Thoracic aorta (tissue), 2 donors: ENCODE results near the gene TLE7. TPM values are rescaled to one million over a fixed set of nuclear protein-coding genes. Genes with fewer than 3 reads are reported as not detected.

Experiments used
- ATAC-seq: fragments of 150-250 bp; one replicate; pipeline ENCODE4 v1.8.0; 2017; ENCODE audit warnings: low read depth; ENCODE audit not compliant: insufficient number of reproducible peaks, low FRiP score
- DNase-seq: peaks from one replicate; pipeline ENCODE4 v3.0.0-alpha.2; 2020; ENCODE audit warnings: low spot score
- H3K27ac ChIP-seq, 2 donors: fragments of 200-600 bp; sonication (generic); 1 replicate in 1 of 2; 2 replicates in 1 of 2; pipeline ENCODE4 v1.5.1; 2016; ENCODE audit warnings: mild to moderate bottlenecking in 2 of 2, moderate library complexity in 2 of 2
- H3K27me3 ChIP-seq: fragments of 200-600 bp; sonication (generic); replicated peaks from 2 replicates; pipeline ENCODE4 v1.6.0; 2016; ENCODE audit warnings: mild to moderate bottlenecking; ENCODE audit not compliant: insufficient read depth
- H3K36me3 ChIP-seq: fragments of 200-600 bp; sonication (generic); one replicate; pipeline ENCODE4 v1.5.1; 2016
- H3K4me1 ChIP-seq, 2 donors: fragments of 200-600 bp; sonication (generic); 1 replicate in 1 of 2; 2 replicates in 1 of 2; pipeline versions ENCODE4 v1.5.1 to v1.6.0; 2016; ENCODE audit warnings: low read depth in 2 of 2, mild to moderate bottlenecking in 1 of 2; ENCODE audit not compliant: control insufficient read depth in 1 of 2
- H3K4me3 ChIP-seq: fragments of 200-600 bp; sonication (generic); 2 replicates; pipeline ENCODE4 v1.5.1; 2016; ENCODE audit warnings: mild to moderate bottlenecking
- H3K9me3 ChIP-seq: fragments of 200-600 bp; sonication (generic); 2 replicates; pipeline ENCODE4 v1.5.1; 2016
- total RNA-seq, 2 donors: library from RNA; depleted of rRNA; stranded (reverse); fragments of >200 nt; gene quantifications; one replicate each; pipeline versions ENCODE4 v1.1.0 to v1.2.3, GENCODE V29; 2016
- TF ChIP-seq, protein P1 (sequence below): fragments of 200-600 bp; sonication (generic); IDR thresholded peaks from one replicate; pipeline ENCODE4 v1.5.1; 2019; ENCODE audit warnings: antibody characterized with exemption

The TLE7 gene
- total RNA-seq, 2 donors from 2014 or later: not detected

DNA sequence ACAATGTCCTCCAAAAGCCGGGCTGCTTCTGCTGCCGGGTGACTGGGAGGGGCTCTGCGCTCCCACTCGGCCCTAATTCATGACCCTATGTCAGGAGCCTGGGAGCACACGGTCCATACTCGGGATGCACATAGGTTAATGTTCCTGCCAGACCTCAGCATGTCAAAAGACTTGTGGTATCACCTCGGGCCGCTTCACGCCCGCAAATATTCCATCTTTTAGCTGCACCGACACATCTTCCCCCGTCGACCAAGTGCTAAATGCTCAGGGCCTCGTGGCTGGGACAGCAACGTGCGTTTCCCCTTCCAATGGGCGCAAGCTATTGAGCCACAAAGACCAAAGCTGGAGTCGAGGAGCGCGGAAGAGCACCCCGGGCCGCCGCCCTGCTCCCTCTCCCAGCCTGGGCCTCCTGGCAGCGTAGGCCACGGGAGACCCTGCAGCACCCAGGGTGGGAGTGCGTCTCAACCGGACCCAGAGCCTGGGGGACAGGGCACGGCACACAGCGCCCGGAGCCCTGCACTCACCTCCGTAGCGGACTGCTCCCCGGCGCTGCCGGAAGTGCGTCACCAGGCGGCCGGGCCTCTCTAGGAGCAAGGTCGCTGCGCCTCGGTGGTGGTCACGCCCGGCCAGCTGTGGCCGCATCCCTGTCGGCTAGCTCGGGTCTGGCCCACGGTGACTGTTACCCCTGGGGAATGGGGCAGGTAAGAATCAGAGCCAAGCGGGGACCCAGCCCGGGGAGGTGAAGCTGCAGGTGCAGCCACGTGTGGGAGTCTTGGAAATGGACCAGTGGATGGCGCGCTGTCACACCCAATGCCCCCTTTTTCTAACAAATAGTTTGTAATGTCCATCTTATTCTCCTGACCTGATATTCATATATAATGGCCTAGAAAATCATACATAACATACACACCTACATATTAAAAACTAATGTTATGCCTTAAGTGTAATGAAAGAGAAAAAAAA, 20.1 kb upstream of the TLE7 start, which contains the start of gene ZNF23:
ZNF23 (minus strand) TSS at position 562 of the 963 bp plus-strand sequence. CDS start 5,451 bp downstream, outside the sequence.
- Histone ChIP-seq H3K27me3 (no peaks in the 10 kb centered on the region), H3K36me3 (no peaks in the 10 kb centered on the region), H3K4me1 (peaks cover 8 to 13% of the 10 kb centered on the region in 2 donors), H3K4me3 (peak within 1 kb of the TSS; percentile 98), H3K9me3 (no peaks in the 10 kb centered on the region), H3K27ac (peak within 1 kb of the TSS; percentile 66 to 80)
- peak; percentile 49 for DNase-seq
- TF ChIP-seq, protein P1, sequence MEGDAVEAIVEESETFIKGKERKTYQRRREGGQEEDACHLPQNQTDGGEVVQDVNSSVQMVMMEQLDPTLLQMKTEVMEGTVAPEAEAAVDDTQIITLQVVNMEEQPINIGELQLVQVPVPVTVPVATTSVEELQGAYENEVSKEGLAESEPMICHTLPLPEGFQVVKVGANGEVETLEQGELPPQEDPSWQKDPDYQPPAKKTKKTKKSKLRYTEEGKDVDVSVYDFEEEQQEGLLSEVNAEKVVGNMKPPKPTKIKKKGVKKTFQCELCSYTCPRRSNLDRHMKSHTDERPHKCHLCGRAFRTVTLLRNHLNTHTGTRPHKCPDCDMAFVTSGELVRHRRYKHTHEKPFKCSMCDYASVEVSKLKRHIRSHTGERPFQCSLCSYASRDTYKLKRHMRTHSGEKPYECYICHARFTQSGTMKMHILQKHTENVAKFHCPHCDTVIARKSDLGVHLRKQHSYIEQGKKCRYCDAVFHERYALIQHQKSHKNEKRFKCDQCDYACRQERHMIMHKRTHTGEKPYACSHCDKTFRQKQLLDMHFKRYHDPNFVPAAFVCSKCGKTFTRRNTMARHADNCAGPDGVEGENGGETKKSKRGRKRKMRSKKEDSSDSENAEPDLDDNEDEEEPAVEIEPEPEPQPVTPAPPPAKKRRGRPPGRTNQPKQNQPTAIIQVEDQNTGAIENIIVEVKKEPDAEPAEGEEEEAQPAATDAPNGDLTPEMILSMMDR: no peak
- ATAC-seq: peak; percentile 94

DNA sequence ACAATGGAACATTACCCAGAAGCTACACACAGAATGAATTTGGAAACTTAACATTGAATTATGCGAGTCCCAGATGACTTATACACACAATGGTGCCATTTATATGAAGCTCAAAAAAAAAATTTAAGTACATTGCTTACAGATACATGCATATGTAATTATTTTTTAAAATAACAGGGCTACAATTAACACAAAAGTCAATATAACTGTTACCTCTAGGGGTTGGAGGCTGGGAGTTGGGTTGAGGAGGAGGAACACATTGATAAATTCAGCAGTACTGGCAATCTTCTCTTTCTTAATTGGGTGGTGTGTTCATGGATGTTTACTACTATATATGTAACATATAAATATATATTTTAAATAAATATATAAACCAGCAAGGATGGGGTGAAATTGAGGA, 19.1 kb upstream of the TLE7 start:
- TF ChIP-seq, protein P1: no peak
- Histone ChIP-seq H3K27me3 (no peaks in the 10 kb centered on the region), H3K27ac (no peak overlapping the region), H3K4me3 (peak overlapping the region; percentile 98), H3K9me3 (no peaks in the 10 kb centered on the region), H3K36me3 (peaks cover 4% of the 10 kb centered on the region), H3K4me1 (peaks cover 8 to 13% of the 10 kb centered on the region in 2 donors)
- ATAC-seq: no peak
- no peak for DNase-seq

DNA sequence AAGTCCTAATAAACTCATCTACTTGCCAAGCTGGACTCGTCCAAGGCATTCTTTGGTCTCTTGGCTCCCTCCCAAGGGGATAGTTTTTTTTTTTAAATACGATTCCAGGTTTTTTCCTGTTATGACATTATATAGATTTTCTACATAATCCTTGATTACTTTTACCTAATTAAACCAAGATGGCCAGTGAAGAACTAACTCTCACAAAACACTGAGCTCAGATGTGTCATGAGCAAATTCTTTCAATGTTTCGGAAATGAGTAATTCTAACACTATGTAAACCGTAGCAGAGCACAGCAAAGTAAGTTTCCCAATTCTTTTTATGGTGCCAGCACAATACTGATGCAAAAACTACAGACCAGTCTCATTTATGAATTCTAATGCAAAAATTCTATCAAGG, 18.4 kb upstream of the TLE7 start:
- TF ChIP-seq, protein P1: no peak
- Histone ChIP-seq H3K4me3 (no peak overlapping the region), H3K9me3 (no peaks in the 10 kb centered on the region), H3K36me3 (peaks cover 11% of the 10 kb centered on the region), H3K27me3 (no peaks in the 10 kb centered on the region), H3K4me1 (peaks cover 8 to 13% of the 10 kb centered on the region in 2 donors), H3K27ac (no peak overlapping the region)
- no peak for DNase-seq
- no peak for ATAC-seq

DNA sequence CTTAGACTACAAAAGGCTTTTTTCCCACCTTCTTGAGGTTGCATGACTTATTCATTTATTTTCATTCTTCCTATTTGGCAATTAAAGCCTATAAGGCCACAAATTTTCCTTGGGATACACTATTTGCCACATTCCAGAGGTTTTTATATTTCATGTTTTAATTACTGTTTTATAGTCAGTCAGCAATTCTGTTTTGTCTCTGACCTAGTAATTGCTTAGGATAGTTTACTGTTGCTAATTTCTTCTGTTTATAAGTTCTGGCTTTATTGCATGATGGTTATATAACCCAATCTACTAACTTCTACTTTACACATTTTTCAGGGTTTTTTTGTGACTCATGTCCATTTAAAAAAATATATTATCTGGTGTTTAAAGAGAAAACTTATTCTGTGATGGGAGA, 17.7 kb upstream of the TLE7 start:
- ATAC-seq (no peak), DNase-seq (no peak)
- H3K9me3 ChIP-seq: no peaks in the 10 kb centered on the region
- H3K27me3 ChIP-seq: no peaks in the 10 kb centered on the region
- H3K4me3 ChIP-seq: no peak overlapping the region
- H3K4me1 ChIP-seq: peaks cover 8 to 13% of the 10 kb centered on the region in 2 donors
- H3K27ac ChIP-seq: no peak overlapping the region
- TF ChIP-seq, protein P1: no peak
- peaks cover 18% of the 10 kb centered on the region for H3K36me3 ChIP-seq

DNA sequence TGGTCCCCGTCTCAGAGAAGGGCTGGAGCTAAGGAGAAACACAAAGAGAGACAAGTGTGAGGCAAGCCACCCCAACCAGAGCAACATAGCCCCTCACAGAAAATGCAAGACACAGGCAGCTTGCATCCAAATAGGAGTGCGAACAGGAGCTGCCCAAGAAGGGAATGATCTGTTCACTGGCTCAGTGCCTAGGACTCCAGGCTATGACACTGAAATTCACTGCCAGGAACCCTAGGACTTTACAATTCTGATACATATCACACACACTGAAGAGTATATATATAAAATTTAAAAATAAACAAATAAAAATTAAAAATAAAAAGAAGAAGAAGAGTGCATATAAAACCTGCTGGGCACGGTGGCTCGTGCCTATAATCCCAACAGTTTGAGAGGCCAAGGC, 14.9 kb upstream of the TLE7 start:
- DNase-seq (no peak), ATAC-seq (no peak)
- no peaks in the 10 kb centered on the region for H3K27me3 ChIP-seq
- peaks cover 15% of the 10 kb centered on the region for H3K9me3 ChIP-seq
- H3K36me3 ChIP-seq: peaks cover 45% of the 10 kb centered on the region
- H3K27ac ChIP-seq: no peak overlapping the region
- peaks cover 8 to 13% of the 10 kb centered on the region in 2 donors for H3K4me1 ChIP-seq
- TF ChIP-seq, protein P1: no peak
- no peak overlapping the region for H3K4me3 ChIP-seq
